AG09309 (cell line): ENCODE data around the gene NCAM1.

Source experiments
- DNase-seq: peaks from one replicate; pipeline ENCODE4 v3.0.0-alpha.2; 2010; ENCODE audit warnings: low read depth
- H3K4me3 ChIP-seq: 2 replicates; pipeline ENCODE4 v1.5.1; 2011; ENCODE audit warnings: mild to moderate bottlenecking, low read depth, low read length, moderate library complexity; ENCODE audit not compliant: control insufficient read depth
- TF ChIP-seq, protein P1 (sequence below): IDR thresholded peaks from 2 replicates; pipeline ENCODE4 v1.5.1; 2011; ENCODE audit warnings: mild to moderate bottlenecking, low read depth, low read length, inconsistent platforms; ENCODE audit not compliant: insufficient read depth, control insufficient read depth; ENCODE audit errors: missing control alignments

The NCAM1 gene

DNA sequence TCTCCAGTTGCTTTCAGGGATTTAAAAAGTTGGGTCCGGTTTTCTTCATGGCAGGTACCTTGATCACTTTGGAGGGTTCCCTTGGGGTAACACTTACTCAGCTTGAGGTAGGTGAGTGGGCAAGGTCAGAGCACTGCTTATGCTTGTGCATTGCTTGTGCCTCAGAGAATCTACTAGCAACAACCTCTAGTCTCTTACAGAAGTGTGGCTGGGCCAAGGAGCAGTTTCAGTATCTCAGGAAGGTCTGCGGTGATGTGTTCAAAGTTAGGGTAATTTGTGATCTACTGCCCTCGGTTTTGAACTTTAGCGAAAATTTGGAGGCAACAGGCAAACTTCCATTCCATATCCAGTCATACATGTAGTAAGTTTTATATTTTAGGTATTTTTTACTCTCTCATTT lies 62.8 kb downstream of the NCAM1 start:
- TF ChIP-seq, protein P1, sequence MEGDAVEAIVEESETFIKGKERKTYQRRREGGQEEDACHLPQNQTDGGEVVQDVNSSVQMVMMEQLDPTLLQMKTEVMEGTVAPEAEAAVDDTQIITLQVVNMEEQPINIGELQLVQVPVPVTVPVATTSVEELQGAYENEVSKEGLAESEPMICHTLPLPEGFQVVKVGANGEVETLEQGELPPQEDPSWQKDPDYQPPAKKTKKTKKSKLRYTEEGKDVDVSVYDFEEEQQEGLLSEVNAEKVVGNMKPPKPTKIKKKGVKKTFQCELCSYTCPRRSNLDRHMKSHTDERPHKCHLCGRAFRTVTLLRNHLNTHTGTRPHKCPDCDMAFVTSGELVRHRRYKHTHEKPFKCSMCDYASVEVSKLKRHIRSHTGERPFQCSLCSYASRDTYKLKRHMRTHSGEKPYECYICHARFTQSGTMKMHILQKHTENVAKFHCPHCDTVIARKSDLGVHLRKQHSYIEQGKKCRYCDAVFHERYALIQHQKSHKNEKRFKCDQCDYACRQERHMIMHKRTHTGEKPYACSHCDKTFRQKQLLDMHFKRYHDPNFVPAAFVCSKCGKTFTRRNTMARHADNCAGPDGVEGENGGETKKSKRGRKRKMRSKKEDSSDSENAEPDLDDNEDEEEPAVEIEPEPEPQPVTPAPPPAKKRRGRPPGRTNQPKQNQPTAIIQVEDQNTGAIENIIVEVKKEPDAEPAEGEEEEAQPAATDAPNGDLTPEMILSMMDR, result no peak
- H3K4me3 ChIP-seq, result no peak overlapping the region
- no peak for DNase-seq

DNA sequence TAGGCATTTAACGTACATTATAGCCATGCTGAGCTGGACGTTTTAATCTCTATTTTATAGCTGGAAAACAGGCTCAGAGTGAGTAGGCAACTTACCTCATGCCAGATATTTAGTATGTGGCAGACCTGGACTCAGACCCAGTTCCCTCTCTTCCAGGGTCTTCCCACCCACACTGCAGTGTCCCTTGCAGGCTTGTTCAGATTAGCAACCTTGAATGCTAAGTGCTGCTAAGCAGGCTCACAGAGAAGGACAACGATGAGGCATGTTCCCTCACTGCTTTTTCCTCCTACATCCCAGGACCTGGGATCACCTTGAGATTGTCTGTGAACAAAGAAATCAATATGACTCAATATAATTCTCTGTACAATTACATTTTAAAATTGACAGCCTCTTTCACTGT lies 65.6 kb downstream of the NCAM1 start:
- DNase-seq, result no peak
- no peak overlapping the region for H3K4me3 ChIP-seq
- TF ChIP-seq, protein P1, result no peak

DNA sequence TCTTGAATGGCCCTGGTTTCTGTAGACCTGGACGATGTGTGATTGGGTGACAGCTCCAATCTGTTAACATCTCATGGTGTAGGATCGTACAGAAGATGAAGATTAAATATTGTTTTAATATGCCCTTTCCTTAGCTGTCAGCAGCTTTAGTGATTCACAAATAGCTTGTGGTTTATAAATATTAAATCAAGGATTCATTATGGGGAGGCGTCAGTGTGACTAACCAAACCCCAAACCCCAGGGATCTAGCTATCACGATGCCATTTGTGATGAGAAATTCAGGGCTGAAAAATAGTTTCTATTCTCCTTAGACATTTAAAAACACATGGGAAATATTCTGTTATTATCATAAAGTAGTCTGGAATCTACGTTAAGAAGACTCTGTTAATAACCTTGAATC lies 73.4 kb downstream of the NCAM1 start:
- TF ChIP-seq, protein P1, result no peak
- no peak overlapping the region for H3K4me3 ChIP-seq
- no peak for DNase-seq

DNA sequence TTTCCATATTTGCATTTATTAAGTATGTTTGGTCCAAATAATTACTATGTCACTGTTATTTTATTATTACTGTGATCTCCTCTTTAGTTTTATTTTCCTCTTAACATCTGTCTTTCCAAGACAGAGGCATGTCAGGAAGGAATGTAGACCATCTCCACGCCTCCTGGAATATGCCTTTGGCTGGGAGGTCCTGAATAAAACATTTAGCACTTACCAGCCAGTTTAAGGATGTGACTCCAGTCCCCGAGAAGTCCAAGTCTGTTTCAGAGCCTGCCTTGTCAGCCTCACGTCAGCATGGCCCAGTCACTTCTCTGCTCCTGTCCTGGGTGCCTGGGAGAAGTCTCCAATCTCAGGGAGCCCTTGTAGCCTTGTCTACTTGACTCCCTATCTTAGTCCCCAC lies 74.5 kb downstream of the NCAM1 start:
- H3K4me3 ChIP-seq, result no peak overlapping the region
- DNase-seq, result no peak
- TF ChIP-seq, protein P1, result no peak

DNA sequence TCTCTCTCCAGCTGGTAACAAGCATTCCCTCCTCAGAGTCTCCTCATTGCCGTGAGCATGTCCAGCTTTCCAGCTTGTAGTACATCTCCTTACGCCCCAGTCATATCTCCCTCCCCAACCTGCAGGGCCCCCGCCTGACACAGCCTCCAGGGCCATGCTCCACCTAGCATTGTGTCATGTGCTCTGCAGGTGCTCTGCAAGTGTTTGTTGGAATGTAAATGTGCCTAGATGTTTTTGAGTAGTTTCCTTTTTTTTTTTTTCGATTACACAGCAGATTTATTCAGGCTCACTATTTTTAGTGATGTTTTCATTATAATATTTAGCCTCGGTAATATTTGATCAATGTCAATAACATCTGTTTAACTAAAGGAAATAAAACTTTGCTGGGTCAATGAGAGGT lies 82.5 kb downstream of the NCAM1 start:
- TF ChIP-seq, protein P1, result no peak

DNA sequence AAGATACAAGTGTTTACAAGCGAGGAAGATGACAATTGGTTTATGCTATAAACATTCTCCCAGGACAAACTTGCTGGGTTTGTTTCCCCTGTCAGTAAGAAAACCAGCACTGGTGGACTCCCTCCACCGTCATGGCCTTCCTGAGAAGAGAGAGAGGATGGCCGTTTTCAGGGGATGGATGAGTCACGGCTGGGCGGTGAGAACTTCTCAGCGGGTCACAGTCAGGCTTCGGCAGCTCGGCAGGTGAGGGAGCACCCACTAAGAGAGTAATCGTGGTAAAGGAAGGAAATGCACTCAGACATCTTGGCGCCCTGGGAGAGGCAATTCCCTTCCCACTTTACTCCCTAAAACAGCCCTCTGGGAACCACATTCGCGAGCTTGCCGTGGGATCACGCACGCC lies 83.9 kb downstream of the NCAM1 start:
- TF ChIP-seq, protein P1, result no peak
- no peak for DNase-seq

More for the DNA sequence above, 82.5 kb downstream of the NCAM1 start:
- no peak for DNase-seq
- H3K4me3 ChIP-seq, result no peak overlapping the region

DNA sequence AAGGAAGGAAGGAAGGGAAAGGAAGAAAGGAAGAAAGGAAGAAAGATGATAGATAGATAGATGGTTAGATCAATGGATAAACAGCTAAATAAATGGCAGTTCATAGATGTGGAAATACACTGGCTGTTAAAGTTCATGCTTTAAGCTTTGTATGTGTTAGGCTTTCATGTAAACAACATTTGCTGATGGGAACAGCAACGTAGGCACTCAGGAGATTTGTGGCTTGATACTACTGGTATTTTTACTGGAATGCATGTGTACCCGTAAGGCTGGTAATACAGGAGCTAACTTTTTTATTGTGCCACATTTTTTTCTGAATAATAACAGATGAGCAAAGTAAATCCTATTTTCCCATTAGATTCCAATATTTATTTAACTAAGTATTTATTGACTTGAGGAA lies 85.6 kb downstream of the NCAM1 start:
- no peak overlapping the region for H3K4me3 ChIP-seq
- TF ChIP-seq, protein P1, result no peak
- no peak for DNase-seq

More for the DNA sequence above, 83.9 kb downstream of the NCAM1 start:
- H3K4me3 ChIP-seq, result no peak overlapping the region
